ENCODE measurements around the gene LOC128125822.

LOC128125822 gene

DNA sequence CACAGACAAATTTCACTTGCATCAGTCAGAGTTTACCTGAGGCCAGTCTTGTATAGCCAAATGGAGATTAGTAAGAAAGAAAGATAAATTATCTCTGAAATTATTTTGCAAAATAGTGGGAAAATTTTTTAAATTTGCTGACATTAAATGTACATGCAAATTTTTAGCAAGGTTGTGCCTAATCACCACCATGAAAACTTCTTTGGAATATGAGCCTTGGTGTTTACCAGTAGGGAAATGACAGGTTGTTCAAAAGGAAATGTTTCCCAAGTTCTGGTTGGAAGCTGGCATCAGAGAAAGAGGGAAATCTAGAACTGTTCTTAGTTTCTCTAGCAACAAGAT lies 34.4 kb upstream of the LOC128125822 start (continued):
- TF ChIP-seq, protein P1, sequence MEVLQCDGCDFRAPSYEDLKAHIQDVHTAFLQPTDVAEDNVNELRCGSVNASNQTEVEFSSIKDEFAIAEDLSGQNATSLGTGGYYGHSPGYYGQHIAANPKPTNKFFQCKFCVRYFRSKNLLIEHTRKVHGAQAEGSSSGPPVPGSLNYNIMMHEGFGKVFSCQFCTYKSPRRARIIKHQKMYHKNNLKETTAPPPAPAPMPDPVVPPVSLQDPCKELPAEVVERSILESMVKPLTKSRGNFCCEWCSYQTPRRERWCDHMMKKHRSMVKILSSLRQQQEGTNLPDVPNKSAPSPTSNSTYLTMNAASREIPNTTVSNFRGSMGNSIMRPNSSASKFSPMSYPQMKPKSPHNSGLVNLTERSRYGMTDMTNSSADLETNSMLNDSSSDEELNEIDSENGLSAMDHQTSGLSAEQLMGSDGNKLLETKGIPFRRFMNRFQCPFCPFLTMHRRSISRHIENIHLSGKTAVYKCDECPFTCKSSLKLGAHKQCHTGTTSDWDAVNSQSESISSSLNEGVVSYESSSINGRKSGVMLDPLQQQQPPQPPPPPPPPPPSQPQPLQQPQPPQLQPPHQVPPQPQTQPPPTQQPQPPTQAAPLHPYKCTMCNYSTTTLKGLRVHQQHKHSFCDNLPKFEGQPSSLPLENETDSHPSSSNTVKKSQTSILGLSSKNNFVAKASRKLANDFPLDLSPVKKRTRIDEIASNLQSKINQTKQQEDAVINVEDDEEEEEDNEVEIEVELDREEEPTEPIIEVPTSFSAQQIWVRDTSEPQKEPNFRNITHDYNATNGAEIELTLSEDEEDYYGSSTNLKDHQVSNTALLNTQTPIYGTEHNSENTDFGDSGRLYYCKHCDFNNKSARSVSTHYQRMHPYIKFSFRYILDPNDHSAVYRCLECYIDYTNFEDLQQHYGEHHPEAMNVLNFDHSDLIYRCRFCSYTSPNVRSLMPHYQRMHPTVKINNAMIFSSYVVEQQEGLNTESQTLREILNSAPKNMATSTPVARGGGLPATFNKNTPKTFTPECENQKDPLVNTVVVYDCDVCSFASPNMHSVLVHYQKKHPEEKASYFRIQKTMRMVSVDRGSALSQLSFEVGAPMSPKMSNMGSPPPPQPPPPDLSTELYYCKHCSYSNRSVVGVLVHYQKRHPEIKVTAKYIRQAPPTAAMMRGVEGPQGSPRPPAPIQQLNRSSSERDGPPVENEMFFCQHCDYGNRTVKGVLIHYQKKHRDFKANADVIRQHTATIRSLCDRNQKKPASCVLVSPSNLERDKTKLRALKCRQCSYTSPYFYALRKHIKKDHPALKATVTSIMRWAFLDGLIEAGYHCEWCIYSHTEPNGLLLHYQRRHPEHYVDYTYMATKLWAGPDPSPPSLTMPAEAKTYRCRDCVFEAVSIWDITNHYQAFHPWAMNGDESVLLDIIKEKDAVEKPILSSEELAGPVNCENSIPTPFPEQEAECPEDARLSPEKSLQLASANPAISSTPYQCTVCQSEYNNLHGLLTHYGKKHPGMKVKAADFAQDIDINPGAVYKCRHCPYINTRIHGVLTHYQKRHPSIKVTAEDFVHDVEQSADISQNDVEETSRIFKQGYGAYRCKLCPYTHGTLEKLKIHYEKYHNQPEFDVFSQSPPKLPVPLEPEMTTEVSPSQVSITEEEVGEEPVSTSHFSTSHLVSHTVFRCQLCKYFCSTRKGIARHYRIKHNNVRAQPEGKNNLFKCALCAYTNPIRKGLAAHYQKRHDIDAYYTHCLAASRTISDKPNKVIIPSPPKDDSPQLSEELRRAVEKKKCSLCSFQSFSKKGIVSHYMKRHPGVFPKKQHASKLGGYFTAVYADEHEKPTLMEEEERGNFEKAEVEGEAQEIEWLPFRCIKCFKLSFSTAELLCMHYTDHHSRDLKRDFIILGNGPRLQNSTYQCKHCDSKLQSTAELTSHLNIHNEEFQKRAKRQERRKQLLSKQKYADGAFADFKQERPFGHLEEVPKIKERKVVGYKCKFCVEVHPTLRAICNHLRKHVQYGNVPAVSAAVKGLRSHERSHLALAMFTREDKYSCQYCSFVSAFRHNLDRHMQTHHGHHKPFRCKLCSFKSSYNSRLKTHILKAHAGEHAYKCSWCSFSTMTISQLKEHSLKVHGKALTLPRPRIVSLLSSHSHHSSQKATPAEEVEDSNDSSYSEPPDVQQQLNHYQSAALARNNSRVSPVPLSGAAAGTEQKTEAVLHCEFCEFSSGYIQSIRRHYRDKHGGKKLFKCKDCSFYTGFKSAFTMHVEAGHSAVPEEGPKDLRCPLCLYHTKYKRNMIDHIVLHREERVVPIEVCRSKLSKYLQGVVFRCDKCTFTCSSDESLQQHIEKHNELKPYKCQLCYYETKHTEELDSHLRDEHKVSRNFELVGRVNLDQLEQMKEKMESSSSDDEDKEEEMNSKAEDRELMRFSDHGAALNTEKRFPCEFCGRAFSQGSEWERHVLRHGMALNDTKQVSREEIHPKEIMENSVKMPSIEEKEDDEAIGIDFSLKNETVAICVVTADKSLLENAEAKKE (CRISPR knock-in tag; IDR thresholded peaks at IDR 0.05), result no peak
- TF ChIP-seq, protein P2, sequence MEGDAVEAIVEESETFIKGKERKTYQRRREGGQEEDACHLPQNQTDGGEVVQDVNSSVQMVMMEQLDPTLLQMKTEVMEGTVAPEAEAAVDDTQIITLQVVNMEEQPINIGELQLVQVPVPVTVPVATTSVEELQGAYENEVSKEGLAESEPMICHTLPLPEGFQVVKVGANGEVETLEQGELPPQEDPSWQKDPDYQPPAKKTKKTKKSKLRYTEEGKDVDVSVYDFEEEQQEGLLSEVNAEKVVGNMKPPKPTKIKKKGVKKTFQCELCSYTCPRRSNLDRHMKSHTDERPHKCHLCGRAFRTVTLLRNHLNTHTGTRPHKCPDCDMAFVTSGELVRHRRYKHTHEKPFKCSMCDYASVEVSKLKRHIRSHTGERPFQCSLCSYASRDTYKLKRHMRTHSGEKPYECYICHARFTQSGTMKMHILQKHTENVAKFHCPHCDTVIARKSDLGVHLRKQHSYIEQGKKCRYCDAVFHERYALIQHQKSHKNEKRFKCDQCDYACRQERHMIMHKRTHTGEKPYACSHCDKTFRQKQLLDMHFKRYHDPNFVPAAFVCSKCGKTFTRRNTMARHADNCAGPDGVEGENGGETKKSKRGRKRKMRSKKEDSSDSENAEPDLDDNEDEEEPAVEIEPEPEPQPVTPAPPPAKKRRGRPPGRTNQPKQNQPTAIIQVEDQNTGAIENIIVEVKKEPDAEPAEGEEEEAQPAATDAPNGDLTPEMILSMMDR (conservative IDR thresholded peaks at IDR 0.05; ENCODE audit: low read depth in 2 of 2), result no peak
- no peak for TF ChIP-seq EZH2 (IDR thresholded peaks at IDR 0.05; ENCODE audit: low read depth, unreplicated experiment)
- no peak for TF ChIP-seq ZNF114 (CRISPR knock-in tag; IDR thresholded peaks at IDR 0.05)
- TF ChIP-seq, protein P3, sequence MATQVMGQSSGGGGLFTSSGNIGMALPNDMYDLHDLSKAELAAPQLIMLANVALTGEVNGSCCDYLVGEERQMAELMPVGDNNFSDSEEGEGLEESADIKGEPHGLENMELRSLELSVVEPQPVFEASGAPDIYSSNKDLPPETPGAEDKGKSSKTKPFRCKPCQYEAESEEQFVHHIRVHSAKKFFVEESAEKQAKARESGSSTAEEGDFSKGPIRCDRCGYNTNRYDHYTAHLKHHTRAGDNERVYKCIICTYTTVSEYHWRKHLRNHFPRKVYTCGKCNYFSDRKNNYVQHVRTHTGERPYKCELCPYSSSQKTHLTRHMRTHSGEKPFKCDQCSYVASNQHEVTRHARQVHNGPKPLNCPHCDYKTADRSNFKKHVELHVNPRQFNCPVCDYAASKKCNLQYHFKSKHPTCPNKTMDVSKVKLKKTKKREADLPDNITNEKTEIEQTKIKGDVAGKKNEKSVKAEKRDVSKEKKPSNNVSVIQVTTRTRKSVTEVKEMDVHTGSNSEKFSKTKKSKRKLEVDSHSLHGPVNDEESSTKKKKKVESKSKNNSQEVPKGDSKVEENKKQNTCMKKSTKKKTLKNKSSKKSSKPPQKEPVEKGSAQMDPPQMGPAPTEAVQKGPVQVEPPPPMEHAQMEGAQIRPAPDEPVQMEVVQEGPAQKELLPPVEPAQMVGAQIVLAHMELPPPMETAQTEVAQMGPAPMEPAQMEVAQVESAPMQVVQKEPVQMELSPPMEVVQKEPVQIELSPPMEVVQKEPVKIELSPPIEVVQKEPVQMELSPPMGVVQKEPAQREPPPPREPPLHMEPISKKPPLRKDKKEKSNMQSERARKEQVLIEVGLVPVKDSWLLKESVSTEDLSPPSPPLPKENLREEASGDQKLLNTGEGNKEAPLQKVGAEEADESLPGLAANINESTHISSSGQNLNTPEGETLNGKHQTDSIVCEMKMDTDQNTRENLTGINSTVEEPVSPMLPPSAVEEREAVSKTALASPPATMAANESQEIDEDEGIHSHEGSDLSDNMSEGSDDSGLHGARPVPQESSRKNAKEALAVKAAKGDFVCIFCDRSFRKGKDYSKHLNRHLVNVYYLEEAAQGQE (IDR thresholded peaks at IDR 0.05; ENCODE audit: unreplicated experiment), result no peak
- no peak for TF ChIP-seq NANOG (IDR thresholded peaks at IDR 0.05; ENCODE audit: borderline replicate concordance)

Data from GM23338 (cell line).